OCI-LY3 (cell line): ENCODE data around the gene CHADL.

Source experiments
- EZH2phosphoT487 ChIP-seq: fragments of 200-600 bp; shearing (Covaris generic); IDR thresholded peaks from 2 replicates; pipeline ENCODE4 v1.6.1; 2018; ENCODE audit warnings: antibody characterized with exemption, mixed run types, low read depth
- TF ChIP-seq, protein P1 (sequence below): fragments of 200-600, 300-600 bp; sonication (generic); IDR thresholded peaks from 2 replicates; pipeline ENCODE4 v1.5.1; 2014; ENCODE audit warnings: antibody characterized with exemption, low read length, low read depth

DNA sequence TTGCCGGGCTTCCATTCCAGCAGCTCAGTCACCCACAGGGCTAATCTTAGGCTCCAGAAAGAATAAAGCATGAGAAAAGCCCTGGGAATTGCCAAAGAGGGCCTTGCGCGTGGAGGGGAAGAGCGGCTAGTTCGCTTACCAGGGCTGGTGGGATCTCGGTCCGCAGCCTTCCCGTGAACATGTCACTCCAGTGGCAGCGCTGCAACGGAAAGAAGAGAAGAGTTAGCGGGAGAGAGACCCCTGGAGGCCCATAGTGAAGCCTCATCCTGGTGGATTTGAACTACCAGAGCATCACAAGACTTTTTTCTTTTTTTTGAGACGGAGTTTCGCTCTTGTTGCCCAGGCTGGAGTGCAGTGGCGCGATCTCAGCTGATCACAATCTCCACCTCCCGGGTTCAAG, 27.2 kb upstream of the CHADL start:
- TF ChIP-seq, protein P1, sequence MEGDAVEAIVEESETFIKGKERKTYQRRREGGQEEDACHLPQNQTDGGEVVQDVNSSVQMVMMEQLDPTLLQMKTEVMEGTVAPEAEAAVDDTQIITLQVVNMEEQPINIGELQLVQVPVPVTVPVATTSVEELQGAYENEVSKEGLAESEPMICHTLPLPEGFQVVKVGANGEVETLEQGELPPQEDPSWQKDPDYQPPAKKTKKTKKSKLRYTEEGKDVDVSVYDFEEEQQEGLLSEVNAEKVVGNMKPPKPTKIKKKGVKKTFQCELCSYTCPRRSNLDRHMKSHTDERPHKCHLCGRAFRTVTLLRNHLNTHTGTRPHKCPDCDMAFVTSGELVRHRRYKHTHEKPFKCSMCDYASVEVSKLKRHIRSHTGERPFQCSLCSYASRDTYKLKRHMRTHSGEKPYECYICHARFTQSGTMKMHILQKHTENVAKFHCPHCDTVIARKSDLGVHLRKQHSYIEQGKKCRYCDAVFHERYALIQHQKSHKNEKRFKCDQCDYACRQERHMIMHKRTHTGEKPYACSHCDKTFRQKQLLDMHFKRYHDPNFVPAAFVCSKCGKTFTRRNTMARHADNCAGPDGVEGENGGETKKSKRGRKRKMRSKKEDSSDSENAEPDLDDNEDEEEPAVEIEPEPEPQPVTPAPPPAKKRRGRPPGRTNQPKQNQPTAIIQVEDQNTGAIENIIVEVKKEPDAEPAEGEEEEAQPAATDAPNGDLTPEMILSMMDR, result no peak
- no peak for TF ChIP-seq EZH2phosphoT487
